ENCODE measurements around the gene KRTAP10-5.
"Not testable (repeated sequence)": the region's sequence is repeated elsewhere in the genome, so short reads cannot be mapped to it uniquely, and the experiment has no call there.

GRCh38 chr21:44573630-44574456 lies 6.6 kb downstream of the KRTAP10-5 start, which contains the start of gene KRTAP10-4:
- TF ChIP-seq POLR2A, POU2F2 (IDR thresholded peaks at IDR 0.05; ENCODE audit: low read depth, low read length): not testable (repeated sequence)

Measured in GM12891 (cell line).